K562 (cell line): Measurements from ENCODE around the gene LSM11. TPM values are rescaled to one million over a fixed set of nuclear protein-coding genes. Genes with fewer than 3 reads are reported as not detected.

ENCODE experiments used
- ATAC-seq: fragments of 200-7000 bp; cut with Tn5 transposase; 3 replicates; pipeline ENCODE4 v1.9.1; 2020; ENCODE audit warnings: moderate library complexity
- BruUV-seq: library from RNA; stranded (reverse); fragments of 400-500 nt; replicated peaks from 2 replicates; lab custom pipeline; 2021; lab: Mats Ljungman, UMichigan
- CTCF ChIA-PET: fragments of 300-600 bp; formaldehyde crosslinking; extraction: SDS; loops from one replicate; lab custom pipeline; 2021; ENCODE audit warnings: low intra/inter-chr PET ratio; lab: Yijun Ruan, JAX
- POLR2A ChIA-PET: fragments of 300-600, 350-650 bp; sonication (Branson Sonifier 250); formaldehyde crosslinking; extraction: SDS; loops from one replicate; lab custom pipeline; 2021; ENCODE audit warnings: antibody characterized with exemption, inconsistent platforms; lab: Yijun Ruan, JAX
- DNase-seq, 4 experiments: peaks; one replicate each; pipeline versions ENCODE4 v3.0.0 to v3.0.0-alpha.2; 2011 to 2018; ENCODE audit warnings: low spot score in 3 of 4, mixed read lengths in 3 of 4; ENCODE audit errors: extremely low read depth in 1 of 4
- FAIRE-seq: peaks from 2 replicates; lab custom pipeline; 2011; peaks lifted over from hg19 to GRCh38; lab: Jason Lieb, UNC
- H2AFZ ChIP-seq: 2 replicates; pipeline ENCODE4 v1.6.0; 2011; ENCODE audit warnings: low read depth, low read length, control low read depth, inconsistent platforms
- H3K27ac ChIP-seq: fragments of 200-600 bp; 3 replicates; pipeline ENCODE4 v1.8.0; 2011; ENCODE audit warnings: low read depth, mild to moderate bottlenecking, control low read depth, inconsistent platforms, low read length, moderate library complexity, mixed read lengths; ENCODE audit errors: extremely low read depth
- H3K27me3 ChIP-seq, 2 experiments: fragments of 300-600 bp in 1 of 2; 2 replicates in 1 of 2; 3 replicates in 1 of 2; pipeline versions ENCODE4 v1.6.0 to v1.8.0; 2011; ENCODE audit warnings: inconsistent platforms in 2 of 2, low read length in 2 of 2, mild to moderate bottlenecking in 1 of 2, mixed read lengths in 1 of 2, moderate library complexity in 1 of 2; ENCODE audit not compliant: control insufficient read depth in 2 of 2, insufficient read depth in 2 of 2
- H3K36me3 ChIP-seq: fragments of 300-600 bp; 3 replicates; pipeline ENCODE4 v1.8.0; 2011; ENCODE audit warnings: mild to moderate bottlenecking, low read length, inconsistent platforms; ENCODE audit not compliant: control insufficient read depth, insufficient read depth
- H3K4me1 ChIP-seq, 2 experiments: fragments of 200-600 bp in 1 of 2; replicated peaks in 1 of 2; 2 replicates in 1 of 2; 3 replicates in 1 of 2; pipeline versions ENCODE4 v1.5.1 to v1.8.0; 2011; ENCODE audit warnings: inconsistent platforms in 2 of 2, low read length in 2 of 2, mild to moderate bottlenecking in 1 of 2, mixed read lengths in 1 of 2, moderate library complexity in 1 of 2; ENCODE audit not compliant: control insufficient read depth in 2 of 2, insufficient read depth in 2 of 2
- H3K4me2 ChIP-seq: 2 replicates; pipeline ENCODE4 v1.6.1; 2011; ENCODE audit warnings: low read length, control low read depth, inconsistent platforms, mixed read lengths; ENCODE audit not compliant: insufficient read depth
- H3K4me3 ChIP-seq: fragments of 200-600 bp; sonication (generic), shearing (Covaris generic); 2 replicates; pipeline ENCODE4 v1.5.1; 2016; ENCODE audit warnings: control low read depth, inconsistent platforms
- H3K79me2 ChIP-seq: fragments of 200-600 bp; 3 replicates; pipeline ENCODE4 v1.8.0; 2011; ENCODE audit warnings: low read length, inconsistent platforms; ENCODE audit not compliant: control insufficient read depth, insufficient read depth
- H3K9ac ChIP-seq, 2 experiments: 2 replicates each; pipeline versions ENCODE4 v1.6.0 to v1.6.1; 2011; ENCODE audit warnings: low read depth in 2 of 2, low read length in 2 of 2, control low read depth in 1 of 2, inconsistent platforms in 1 of 2, mild to moderate bottlenecking in 1 of 2, mixed read lengths in 1 of 2; ENCODE audit not compliant: insufficient read depth in 1 of 2
- H3K9me1 ChIP-seq: one replicate; pipeline ENCODE4 v1.6.0; 2011; ENCODE audit warnings: inconsistent platforms, mild to moderate bottlenecking, low read length, moderate library complexity; ENCODE audit not compliant: control insufficient read depth, insufficient read depth
- H3K9me3 ChIP-seq: replicated peaks from 2 replicates; pipeline ENCODE4 v1.5.1; 2011; ENCODE audit warnings: low read depth, low read length, inconsistent platforms; ENCODE audit not compliant: control insufficient read depth, insufficient read depth
- H4K20me1 ChIP-seq: replicated peaks from 2 replicates; pipeline ENCODE4 v1.6.1; 2011; ENCODE audit warnings: low read length, inconsistent platforms, mixed read lengths; ENCODE audit not compliant: control insufficient read depth, insufficient read depth
- FUS ChIP-seq: fragments of 200-400 bp; formaldehyde crosslinking; optimal IDR thresholded peaks from 2 replicates; pipeline ENCODE3; 2017; ENCODE audit warnings: low read depth, low read length
- THRB ChIP-seq: fragments of 450-650 bp; formaldehyde crosslinking; conservative IDR thresholded peaks from 2 replicates; pipeline ENCODE4 v1.4.0; 2022; ENCODE audit warnings: mild to moderate bottlenecking, missing genetic modification characterization
- ZNF277 ChIP-seq: fragments of 250-450 bp; sonication (Bioruptor Pico); IDR thresholded peaks from 2 replicates; pipeline ENCODE4 v1.8.0; 2022; ENCODE audit warnings: inconsistent platforms, mild to moderate bottlenecking, moderate library complexity, borderline replicate concordance
- ZNF511 ChIP-seq: sonication (generic); formaldehyde crosslinking; IDR thresholded peaks from 2 replicates; pipeline ENCODE4 v1.8.0; 2022; ENCODE audit warnings: mild to moderate bottlenecking, missing genetic modification reagents
- WGBS: fragments of 100-300 bp; shearing (Covaris generic); methylation state at CpG from one replicate; pipeline ENCODE4 v1.1.6; 2016; ENCODE audit warnings: low coverage, mixed read lengths; ENCODE audit not compliant: insufficient coverage; ENCODE audit errors: missing lambda C conversion rate; 5-methylcytosine and 5-hydroxymethylcytosine counted together
- in situ Hi-C: fragments of 300-500 bp; cut with MboI; formaldehyde crosslinking; loops from 4 replicates; pipeline ENCODE4 v1.15.0; 2018; ENCODE audit warnings: inconsistent platforms, mixed read lengths
- intact Hi-C: fragments of 100-400 bp; cut with micrococcal nuclease; formaldehyde crosslinking; loops from 2 replicates; pipeline ENCODE4 v1.14.2; 2022
- polyA plus RNA-seq, 8 experiments: library from polyadenylated mRNA; depleted of rRNA in 4 of 8; stranded (reverse) in 5 of 8; unstranded in 3 of 8; fragments of >200 nt; fragmentation: Nextera tagmentation in 2 of 8; fragmentation: Illumina TruSeq in 1 of 8; extraction: Ambion mirVana in 2 of 8; extraction: Trizol in 1 of 8; gene quantifications; 2 replicates each; pipeline versions ENCODE4 v1.2.1 to v1.2.3, GENCODE V29; 2011 to 2014; ENCODE audit warnings: inconsistent platforms in 1 of 8, missing spikeins in 1 of 8
- total RNA-seq, 7 experiments: library from RNA; depleted of rRNA in 6 of 7; stranded (reverse); fragments of >200 nt in 6 of 7; fragmentation: Illumina TruSeq in 2 of 7; extraction: Trizol in 2 of 7; gene quantifications; 2 replicates each; pipeline versions ENCODE4 v1.2.1 to v1.2.3, GENCODE V29; 2011 to 2021; ENCODE audit warnings: low replicate concordance in 1 of 7

The LSM11 gene
- total and polyA plus RNA-seq, 9 of the 15 experiments (the other 6 are each of a cell fraction or from before 2014, with no cell fraction given) = 1.8 to 9.4 (median 4.7) TPM

GRCh38 chr5:157764531-157764930 is 21.0 kb downstream of the LSM11 start (continued):
- TF ChIP-seq ZNF511 (CRISPR knock-in tag) = no peak

GRCh38 chr5:157766442-157766841 is 22.9 kb downstream of the LSM11 start:
- POLR2A ChIA-PET = no interaction called here
- Histone ChIP-seq H3K9me1 (no peaks in the 10 kb centered on the region), H3K4me3 (no peak overlapping the region), H4K20me1 (no peaks in the 10 kb centered on the region), H2AFZ (no peak overlapping the region), H3K79me2 (no peaks in the 10 kb centered on the region), H3K9ac (no peak overlapping the region), H3K9me3 (no peaks in the 10 kb centered on the region), H3K36me3 (no peaks in the 10 kb centered on the region), H3K27ac (no peak overlapping the region), H3K27me3 (peaks cover 27 to 44% of the 10 kb centered on the region in 2 experiments; a peak in 4 of 5 replicates), H3K4me1 (no peaks in the 10 kb centered on the region), H3K4me2 (no peak overlapping the region)
- FAIRE-seq (no peak), ATAC-seq (no peak), DNase-seq (no peak)
- in situ Hi-C loops = no loop called here
- WGBS = 24% methylated on average over 7 of the region's 7 CpGs
- CTCF ChIA-PET = no interaction called here
- no peak for TF ChIP-seq ZNF277 (CRISPR knock-in tag)
- TF ChIP-seq THRB (CRISPR knock-in tag) = no peak
- TF ChIP-seq FUS = no peak
- BruUV-seq = no TSS peak
- intact Hi-C loops = loop anchor here (10.0 kb wide), 1 partner anchor 148 kb away; no protein-coding TSS in a partner anchor
